HL-60 (cell line): ENCODE measurements around the gene FUT2.
A peak's percentile ranks its signal among the peaks of the same experiment; 100 is the strongest.

Source experiments
- GABPA ChIP-seq: IDR thresholded peaks from 2 replicates; pipeline ENCODE4 v1.6.1; 2012; ENCODE audit warnings: low read depth
- POLR2AphosphoS5 ChIP-seq: IDR thresholded peaks from 2 replicates; pipeline ENCODE4 v1.6.1; 2012; ENCODE audit warnings: low read depth
- SPI1 ChIP-seq: IDR thresholded peaks from 2 replicates; pipeline ENCODE4 v1.6.1; 2012; ENCODE audit warnings: low read depth, mild to moderate bottlenecking, borderline replicate concordance
- TF ChIP-seq, protein P1 (sequence below): IDR thresholded peaks from one replicate; pipeline ENCODE4 v1.5.1; 2011; ENCODE audit warnings: low read length, control low read depth, inconsistent platforms; ENCODE audit not compliant: insufficient read depth
- TF ChIP-seq, protein P2 (sequence below): IDR thresholded peaks from 2 replicates; pipeline ENCODE4 v1.6.1; 2012; ENCODE audit warnings: low read depth; ENCODE audit not compliant: insufficient replicate concordance

GRCh38 chr19:48726556-48726955, 30.8 kb downstream of the FUT2 start:
- TF ChIP-seq, protein P1, sequence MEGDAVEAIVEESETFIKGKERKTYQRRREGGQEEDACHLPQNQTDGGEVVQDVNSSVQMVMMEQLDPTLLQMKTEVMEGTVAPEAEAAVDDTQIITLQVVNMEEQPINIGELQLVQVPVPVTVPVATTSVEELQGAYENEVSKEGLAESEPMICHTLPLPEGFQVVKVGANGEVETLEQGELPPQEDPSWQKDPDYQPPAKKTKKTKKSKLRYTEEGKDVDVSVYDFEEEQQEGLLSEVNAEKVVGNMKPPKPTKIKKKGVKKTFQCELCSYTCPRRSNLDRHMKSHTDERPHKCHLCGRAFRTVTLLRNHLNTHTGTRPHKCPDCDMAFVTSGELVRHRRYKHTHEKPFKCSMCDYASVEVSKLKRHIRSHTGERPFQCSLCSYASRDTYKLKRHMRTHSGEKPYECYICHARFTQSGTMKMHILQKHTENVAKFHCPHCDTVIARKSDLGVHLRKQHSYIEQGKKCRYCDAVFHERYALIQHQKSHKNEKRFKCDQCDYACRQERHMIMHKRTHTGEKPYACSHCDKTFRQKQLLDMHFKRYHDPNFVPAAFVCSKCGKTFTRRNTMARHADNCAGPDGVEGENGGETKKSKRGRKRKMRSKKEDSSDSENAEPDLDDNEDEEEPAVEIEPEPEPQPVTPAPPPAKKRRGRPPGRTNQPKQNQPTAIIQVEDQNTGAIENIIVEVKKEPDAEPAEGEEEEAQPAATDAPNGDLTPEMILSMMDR: no peak
- TF ChIP-seq POLR2AphosphoS5 (no peak), GABPA (peak; percentile 91), SPI1 (peak; percentile 84)
- TF ChIP-seq, protein P2, sequence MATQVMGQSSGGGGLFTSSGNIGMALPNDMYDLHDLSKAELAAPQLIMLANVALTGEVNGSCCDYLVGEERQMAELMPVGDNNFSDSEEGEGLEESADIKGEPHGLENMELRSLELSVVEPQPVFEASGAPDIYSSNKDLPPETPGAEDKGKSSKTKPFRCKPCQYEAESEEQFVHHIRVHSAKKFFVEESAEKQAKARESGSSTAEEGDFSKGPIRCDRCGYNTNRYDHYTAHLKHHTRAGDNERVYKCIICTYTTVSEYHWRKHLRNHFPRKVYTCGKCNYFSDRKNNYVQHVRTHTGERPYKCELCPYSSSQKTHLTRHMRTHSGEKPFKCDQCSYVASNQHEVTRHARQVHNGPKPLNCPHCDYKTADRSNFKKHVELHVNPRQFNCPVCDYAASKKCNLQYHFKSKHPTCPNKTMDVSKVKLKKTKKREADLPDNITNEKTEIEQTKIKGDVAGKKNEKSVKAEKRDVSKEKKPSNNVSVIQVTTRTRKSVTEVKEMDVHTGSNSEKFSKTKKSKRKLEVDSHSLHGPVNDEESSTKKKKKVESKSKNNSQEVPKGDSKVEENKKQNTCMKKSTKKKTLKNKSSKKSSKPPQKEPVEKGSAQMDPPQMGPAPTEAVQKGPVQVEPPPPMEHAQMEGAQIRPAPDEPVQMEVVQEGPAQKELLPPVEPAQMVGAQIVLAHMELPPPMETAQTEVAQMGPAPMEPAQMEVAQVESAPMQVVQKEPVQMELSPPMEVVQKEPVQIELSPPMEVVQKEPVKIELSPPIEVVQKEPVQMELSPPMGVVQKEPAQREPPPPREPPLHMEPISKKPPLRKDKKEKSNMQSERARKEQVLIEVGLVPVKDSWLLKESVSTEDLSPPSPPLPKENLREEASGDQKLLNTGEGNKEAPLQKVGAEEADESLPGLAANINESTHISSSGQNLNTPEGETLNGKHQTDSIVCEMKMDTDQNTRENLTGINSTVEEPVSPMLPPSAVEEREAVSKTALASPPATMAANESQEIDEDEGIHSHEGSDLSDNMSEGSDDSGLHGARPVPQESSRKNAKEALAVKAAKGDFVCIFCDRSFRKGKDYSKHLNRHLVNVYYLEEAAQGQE: no peak
